PC-3 (cell line): ENCODE data around the gene FOSL1. TPM values are rescaled to one million over a fixed set of nuclear protein-coding genes. Genes with fewer than 3 reads are reported as not detected.

ENCODE experiments used
- ATAC-seq: fragments of 200-7000 bp; cut with Tn5 transposase; 2 replicates; pipeline ENCODE4 v1.9.1; 2020; ENCODE audit warnings: mild to moderate bottlenecking, moderate library complexity
- BruUV-seq: library from RNA; stranded (reverse); fragments of 400-500 nt; replicated peaks from 2 replicates; lab custom pipeline; 2021; lab: Mats Ljungman, UMichigan
- CTCF ChIA-PET: fragments of 300-600 bp; sonication (Branson Sonifier 250); formaldehyde crosslinking; loops from one replicate; lab custom pipeline; 2022; ENCODE audit warnings: antibody characterized with exemption; lab: Charles Lee
- POLR2A ChIA-PET: fragments of 300-600 bp; sonication (Branson Sonifier 250); formaldehyde crosslinking; loops from one replicate; lab custom pipeline; 2022; ENCODE audit warnings: antibody characterized with exemption; ENCODE audit not compliant: unreplicated experiment; lab: Charles Lee
- DNase-seq: peaks from one replicate; pipeline ENCODE4 v3.0.0-alpha.2; 2015
- H2AFZ ChIP-seq: fragments of 300-600 bp; sonication (generic); 2 replicates; pipeline ENCODE4 v1.6.0; 2016; ENCODE audit warnings: antibody characterized with exemption, low read length
- H3F3A ChIP-seq: fragments of 300-600 bp; sonication (generic); one replicate; pipeline ENCODE4 v1.6.0; 2017; ENCODE audit warnings: antibody characterized with exemption, low read length, control low read depth, mild to moderate bottlenecking; ENCODE audit not compliant: unreplicated experiment
- H3K27ac ChIP-seq: fragments of 300-600 bp; sonication (generic); 2 replicates; pipeline ENCODE4 v1.5.1; 2016; ENCODE audit warnings: mild to moderate bottlenecking, low read length
- H3K27me3 ChIP-seq: fragments of 300-600 bp; sonication (generic); 2 replicates; pipeline ENCODE4 v1.6.1; 2016; ENCODE audit warnings: low read length, mixed read lengths
- H3K36me3 ChIP-seq: fragments of 300-600 bp; sonication (generic); 2 replicates; pipeline ENCODE4 v1.6.1; 2016; ENCODE audit warnings: low read depth, mixed run types, low read length, mixed read lengths
- H3K4me1 ChIP-seq: fragments of 300-600 bp; sonication (generic); 2 replicates; pipeline ENCODE4 v1.5.1; 2016; ENCODE audit warnings: low read length; ENCODE audit not compliant: insufficient read depth
- H3K4me2 ChIP-seq: fragments of 300-600 bp; sonication (generic); 2 replicates; pipeline ENCODE4 v1.6.0; 2016; ENCODE audit warnings: low read length
- H3K4me3 ChIP-seq: fragments of 300-600 bp; sonication (generic); 2 replicates; pipeline ENCODE4 v1.5.1; 2016; ENCODE audit warnings: mild to moderate bottlenecking, low read length, mixed read lengths
- H3K79me2 ChIP-seq: fragments of 300-600 bp; sonication (generic); 2 replicates; pipeline ENCODE4 v1.6.1; 2017; ENCODE audit warnings: low read length, mixed read lengths
- H3K9ac ChIP-seq: fragments of 300-600 bp; sonication (generic); 2 replicates; pipeline ENCODE4 v1.6.0; 2016; ENCODE audit warnings: mild to moderate bottlenecking, low read length
- H3K9me2 ChIP-seq: fragments of 300-600 bp; sonication (generic); replicated peaks from 2 replicates; pipeline ENCODE4 v1.6.1; 2016; ENCODE audit warnings: mixed run types, low read length, mixed read lengths
- H3K9me3 ChIP-seq: fragments of 300-600 bp; sonication (generic); 2 replicates; pipeline ENCODE4 v1.6.1; 2016; ENCODE audit warnings: low read length, mixed read lengths
- H4K20me1 ChIP-seq: fragments of 300-600 bp; sonication (generic); 2 replicates; pipeline ENCODE4 v1.6.1; 2016; ENCODE audit warnings: low read length, mixed read lengths
- EZH2 ChIP-seq: fragments of 300-600 bp; sonication (generic); IDR thresholded peaks from one replicate; pipeline ENCODE4 v1.6.1; 2017; ENCODE audit warnings: antibody characterized with exemption, mild to moderate bottlenecking, low read length; ENCODE audit not compliant: unreplicated experiment
- EZH2phosphoT487 ChIP-seq: fragments of 300-600 bp; sonication (generic); IDR thresholded peaks from 2 replicates; pipeline ENCODE4 v1.6.1; 2018; ENCODE audit warnings: mild to moderate bottlenecking, antibody characterized with exemption, low read length, borderline replicate concordance
- intact Hi-C: fragments of 100-400 bp; cut with micrococcal nuclease; formaldehyde crosslinking; loops from 2 replicates; pipeline ENCODE4 v1.9.0; 2023
- total RNA-seq: library from RNA; depleted of rRNA; stranded (reverse); fragments of >200 nt; gene quantifications from 2 replicates; pipeline ENCODE4 v1.2.3, GENCODE V29; 2014
- TF ChIP-seq, protein P1 (sequence below): fragments of 300-600 bp; sonication (generic); conservative IDR thresholded peaks from 2 replicates; pipeline ENCODE4 v1.5.1; 2017; ENCODE audit warnings: antibody characterized with exemption, low read depth, mild to moderate bottlenecking, low read length

Gene FOSL1
- total RNA-seq, 1 experiment from 2014 or later: 656 TPM

GRCh38 chr11:65896034-65896999 is 3.9 kb downstream of the FOSL1 start:
- H3K27me3 ChIP-seq: no peaks in the 10 kb centered on the region
- H3K9me3 ChIP-seq: no peaks in the 10 kb centered on the region
- TF ChIP-seq EZH2: no peak
- H3K36me3 ChIP-seq: peaks cover 64% of the 10 kb centered on the region
- H3K4me1 ChIP-seq: peaks cover 38% of the 10 kb centered on the region
- peak; percentile 21 for DNase-seq
- peak overlapping the region; percentile 96 for H3K27ac ChIP-seq
- peaks cover 57% of the 10 kb centered on the region for H3F3A ChIP-seq
- intact Hi-C loops: loop anchor here (2.0 kb wide), 1 partner anchor 16 kb away; no protein-coding TSS in a partner anchor
- no peak overlapping the region for H2AFZ ChIP-seq
- H4K20me1 ChIP-seq: peaks cover 64% of the 10 kb centered on the region
- POLR2A ChIA-PET: interaction anchor here (0.5 to 0.8 kb wide), 3 partner anchors 15 to 83 kb away, joined by 3 read pairs; no protein-coding TSS in a partner anchor
- no TSS peak for BruUV-seq
- peak overlapping the region; percentile 98 for H3K9ac ChIP-seq
- H3K4me2 ChIP-seq: peak overlapping the region; percentile 96
- CTCF ChIA-PET: interaction anchor here (0.8 kb wide), 1 partner anchor 16 kb away, joined by 3 read pairs; no protein-coding TSS in a partner anchor
- peaks cover 77% of the 10 kb centered on the region for H3K79me2 ChIP-seq
- H3K9me2 ChIP-seq: no peaks in the 10 kb centered on the region
- H3K4me3 ChIP-seq: peak overlapping the region; percentile 78
- no peak for ATAC-seq

GRCh38 chr11:65895482-65895981 is 4.7 kb downstream of the FOSL1 start:
- Histone ChIP-seq H3K9me3 (no peaks in the 10 kb centered on the region), H3K9ac (peak overlapping the region; percentile 98), H3K36me3 (peaks cover 64% of the 10 kb centered on the region), H3K27ac (peak overlapping the region; percentile 96), H4K20me1 (peaks cover 64% of the 10 kb centered on the region), H3F3A (peaks cover 57% of the 10 kb centered on the region), H3K79me2 (peaks cover 69% of the 10 kb centered on the region), H3K9me2 (no peaks in the 10 kb centered on the region), H3K4me2 (peak overlapping the region; percentile 96), H3K27me3 (no peaks in the 10 kb centered on the region), H2AFZ (no peak overlapping the region), H3K4me1 (peaks cover 30% of the 10 kb centered on the region), H3K4me3 (peak overlapping the region; percentile 78)
- ATAC-seq: no peak
- DNase-seq: peak; percentile 54
- POLR2A ChIA-PET: interaction anchor here (0.7 to 0.8 kb wide), 2 partner anchors 23 to 83 kb away, joined by 3 read pairs; no protein-coding TSS in a partner anchor
- CTCF ChIA-PET: no interaction called here
- intact Hi-C loops: no loop called here
- TF ChIP-seq EZH2phosphoT487: no peak
- TF ChIP-seq, protein P1, sequence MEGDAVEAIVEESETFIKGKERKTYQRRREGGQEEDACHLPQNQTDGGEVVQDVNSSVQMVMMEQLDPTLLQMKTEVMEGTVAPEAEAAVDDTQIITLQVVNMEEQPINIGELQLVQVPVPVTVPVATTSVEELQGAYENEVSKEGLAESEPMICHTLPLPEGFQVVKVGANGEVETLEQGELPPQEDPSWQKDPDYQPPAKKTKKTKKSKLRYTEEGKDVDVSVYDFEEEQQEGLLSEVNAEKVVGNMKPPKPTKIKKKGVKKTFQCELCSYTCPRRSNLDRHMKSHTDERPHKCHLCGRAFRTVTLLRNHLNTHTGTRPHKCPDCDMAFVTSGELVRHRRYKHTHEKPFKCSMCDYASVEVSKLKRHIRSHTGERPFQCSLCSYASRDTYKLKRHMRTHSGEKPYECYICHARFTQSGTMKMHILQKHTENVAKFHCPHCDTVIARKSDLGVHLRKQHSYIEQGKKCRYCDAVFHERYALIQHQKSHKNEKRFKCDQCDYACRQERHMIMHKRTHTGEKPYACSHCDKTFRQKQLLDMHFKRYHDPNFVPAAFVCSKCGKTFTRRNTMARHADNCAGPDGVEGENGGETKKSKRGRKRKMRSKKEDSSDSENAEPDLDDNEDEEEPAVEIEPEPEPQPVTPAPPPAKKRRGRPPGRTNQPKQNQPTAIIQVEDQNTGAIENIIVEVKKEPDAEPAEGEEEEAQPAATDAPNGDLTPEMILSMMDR: no peak
- no peak for TF ChIP-seq EZH2
- BruUV-seq: no TSS peak

GRCh38 chr11:65894034-65894591 is 6.1 kb downstream of the FOSL1 start:
- peaks cover 64% of the 10 kb centered on the region for H3F3A ChIP-seq
- H3K4me3 ChIP-seq: peak overlapping the region; percentile 72
- peak overlapping the region; percentile 96 for H3K4me2 ChIP-seq
- ChIA-PET POLR2A (interaction anchor here (0.5 to 0.7 kb wide), 4 partner anchors 9 to 406 kb away, joined by 3 to 5 read pairs (median 3); no protein-coding TSS in a partner anchor), CTCF (no interaction called here)
- H3K4me1 ChIP-seq: peaks cover 42% of the 10 kb centered on the region
- H3K27ac ChIP-seq: peak overlapping the region; percentile 13; the same call in 1 of the 2 replicates
- no peaks in the 10 kb centered on the region for H3K9me3 ChIP-seq
- intact Hi-C loops: no loop called here
- peaks cover 58% of the 10 kb centered on the region for H3K79me2 ChIP-seq
- H2AFZ ChIP-seq: no peak overlapping the region
- H3K27me3 ChIP-seq: no peaks in the 10 kb centered on the region
- H3K9ac ChIP-seq: no peak overlapping the region
- H3K36me3 ChIP-seq: peaks cover 56% of the 10 kb centered on the region
- ATAC-seq (no peak), DNase-seq (peak; percentile 37)
- no TSS peak for BruUV-seq
- TF ChIP-seq, protein P1: peak; percentile 18; the same call in 1 of the 2 replicates
- TF ChIP-seq EZH2phosphoT487: no peak
- H4K20me1 ChIP-seq: peaks cover 58% of the 10 kb centered on the region
- H3K9me2 ChIP-seq: no peaks in the 10 kb centered on the region
